Fibroblast of lung (primary cell): ENCODE measurements around the gene PKD1L1. TPM values are rescaled to one million over a fixed set of nuclear protein-coding genes. Genes with fewer than 3 reads are reported as not detected.

Source experiments
- DNase-seq, 2 donors: peaks; one replicate each; pipeline versions ENCODE4 v3.0.0 to v3.0.0-alpha.2; 2010; ENCODE audit warnings: low read depth in 2 of 2
- H2AFZ ChIP-seq: 2 replicates; pipeline ENCODE4 v1.5.1; 2012; ENCODE audit warnings: low read length, control low read depth, inconsistent platforms
- H3K27ac ChIP-seq: 2 replicates; pipeline ENCODE4 v1.5.1; 2011; ENCODE audit warnings: low read length, control low read depth; ENCODE audit not compliant: insufficient read depth
- H3K27me3 ChIP-seq: 2 replicates; pipeline ENCODE4 v1.5.1; 2011; ENCODE audit warnings: mild to moderate bottlenecking, low read length; ENCODE audit not compliant: control insufficient read depth, insufficient read depth
- H3K36me3 ChIP-seq: 2 replicates; pipeline ENCODE4 v1.5.1; 2011; ENCODE audit warnings: low read length; ENCODE audit not compliant: control insufficient read depth, insufficient read depth
- H3K4me1 ChIP-seq: 2 replicates; pipeline ENCODE4 v1.5.1; 2011; ENCODE audit warnings: low read length; ENCODE audit not compliant: control insufficient read depth, insufficient read depth; ENCODE audit errors: extremely low read depth
- H3K4me2 ChIP-seq: 2 replicates; pipeline ENCODE4 v1.5.1; 2011; ENCODE audit warnings: low read length, control low read depth; ENCODE audit not compliant: insufficient read depth; ENCODE audit errors: extremely low read depth
- H3K4me3 ChIP-seq, 4 experiments: fragments of 200-600 bp in 1 of 4; sonication (generic) in 1 of 4; replicated peaks in 1 of 4; 2 replicates each; pipeline ENCODE4 v1.5.1; 2011 to 2016; ENCODE audit warnings: low read length in 4 of 4, low read depth in 3 of 4, mild to moderate bottlenecking in 3 of 4, control low read depth in 2 of 4, inconsistent platforms in 1 of 4, mixed read lengths in 1 of 4; ENCODE audit not compliant: insufficient read depth in 1 of 4; ENCODE audit errors: control extremely low read depth in 1 of 4
- H3K79me2 ChIP-seq: 2 replicates; pipeline ENCODE4 v1.5.1; 2012; ENCODE audit warnings: mild to moderate bottlenecking, low read length, inconsistent platforms; ENCODE audit not compliant: control insufficient read depth, insufficient read depth
- H3K9ac ChIP-seq: 2 replicates; pipeline ENCODE4 v1.5.1; 2011; ENCODE audit warnings: mild to moderate bottlenecking, low read length, control low read depth; ENCODE audit not compliant: insufficient read depth
- H3K9me3 ChIP-seq: 2 replicates; pipeline ENCODE4 v1.5.1; 2012; ENCODE audit warnings: low read depth, low read length; ENCODE audit not compliant: control insufficient read depth, insufficient read depth
- H4K20me1 ChIP-seq: 2 replicates; pipeline ENCODE4 v1.5.1; 2011; ENCODE audit warnings: low read length; ENCODE audit not compliant: control insufficient read depth, insufficient read depth; ENCODE audit errors: extremely low read depth
- EZH2 ChIP-seq: IDR thresholded peaks from 2 replicates; pipeline ENCODE4 v1.5.1; 2012; ENCODE audit warnings: low read length, control low read depth, mild to moderate bottlenecking; ENCODE audit errors: missing control alignments
- polyA plus RNA-seq, 2 donors: library from polyadenylated mRNA; depleted of rRNA in 1 of 2; stranded (reverse) in 1 of 2; unstranded in 1 of 2; fragments of >200 nt; gene quantifications; 2 replicates each; pipeline ENCODE4 v1.2.1, GENCODE V29; 2011 to 2012; ENCODE audit warnings: missing spikeins in 1 of 2
- total RNA-seq: library from RNA; depleted of rRNA; stranded (reverse); fragments of >200 nt; gene quantifications from 2 replicates; pipeline ENCODE4 v1.2.1, GENCODE V29; 2014
- TF ChIP-seq, protein P1 (sequence below), 2 donors: IDR thresholded peaks in 1 of 2; conservative IDR thresholded peaks in 1 of 2; 1 replicate in 1 of 2; 2 replicates in 1 of 2; pipeline ENCODE4 v1.5.1; 2011 to 2012; ENCODE audit warnings: low read length in 2 of 2, control low read depth in 1 of 2, inconsistent platforms in 1 of 2, low read depth in 1 of 2, mild to moderate bottlenecking in 1 of 2

Gene PKD1L1
- total and polyA plus RNA-seq, 2 donors (not counting 1 experiment from before 2014, with no cell fraction given): under 0.01 to 0.12 TPM

DNA sequence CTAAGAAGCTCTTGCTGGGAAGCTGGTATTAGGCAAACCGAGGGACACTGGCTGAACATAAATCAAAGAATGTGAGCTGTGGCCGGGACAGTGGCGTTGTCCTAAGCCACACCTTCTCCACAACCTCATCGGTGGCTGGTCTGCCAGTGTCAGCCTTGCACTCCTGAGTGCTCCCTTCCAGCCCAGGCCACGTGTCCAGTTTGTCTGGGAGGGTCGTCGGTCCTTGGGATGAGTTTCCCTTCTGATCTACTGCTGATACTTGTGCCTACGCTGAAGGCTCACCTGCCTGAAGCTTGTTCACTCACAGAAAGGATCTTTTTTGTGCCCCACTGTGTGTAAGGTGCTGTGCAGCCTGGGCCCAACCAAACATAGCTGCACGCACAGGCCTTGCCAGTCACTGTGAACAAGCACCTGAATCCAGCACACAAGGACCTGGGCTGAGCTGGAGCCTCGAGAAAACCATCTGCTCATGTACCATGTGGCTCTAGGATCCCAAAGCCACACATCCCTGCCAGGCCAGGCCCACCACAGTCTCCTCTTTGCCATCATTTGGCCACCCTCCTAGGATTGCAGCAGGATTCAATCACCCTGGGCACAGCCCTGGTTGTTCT is 116.1 kb downstream of the PKD1L1 start:
- peaks cover 5% of the 10 kb centered on the region for H3K27me3 ChIP-seq
- no peaks in the 10 kb centered on the region for H3K9me3 ChIP-seq
- TF ChIP-seq EZH2: no peak
- TF ChIP-seq, protein P1, sequence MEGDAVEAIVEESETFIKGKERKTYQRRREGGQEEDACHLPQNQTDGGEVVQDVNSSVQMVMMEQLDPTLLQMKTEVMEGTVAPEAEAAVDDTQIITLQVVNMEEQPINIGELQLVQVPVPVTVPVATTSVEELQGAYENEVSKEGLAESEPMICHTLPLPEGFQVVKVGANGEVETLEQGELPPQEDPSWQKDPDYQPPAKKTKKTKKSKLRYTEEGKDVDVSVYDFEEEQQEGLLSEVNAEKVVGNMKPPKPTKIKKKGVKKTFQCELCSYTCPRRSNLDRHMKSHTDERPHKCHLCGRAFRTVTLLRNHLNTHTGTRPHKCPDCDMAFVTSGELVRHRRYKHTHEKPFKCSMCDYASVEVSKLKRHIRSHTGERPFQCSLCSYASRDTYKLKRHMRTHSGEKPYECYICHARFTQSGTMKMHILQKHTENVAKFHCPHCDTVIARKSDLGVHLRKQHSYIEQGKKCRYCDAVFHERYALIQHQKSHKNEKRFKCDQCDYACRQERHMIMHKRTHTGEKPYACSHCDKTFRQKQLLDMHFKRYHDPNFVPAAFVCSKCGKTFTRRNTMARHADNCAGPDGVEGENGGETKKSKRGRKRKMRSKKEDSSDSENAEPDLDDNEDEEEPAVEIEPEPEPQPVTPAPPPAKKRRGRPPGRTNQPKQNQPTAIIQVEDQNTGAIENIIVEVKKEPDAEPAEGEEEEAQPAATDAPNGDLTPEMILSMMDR (conservative IDR thresholded peaks at IDR 0.05 in 1 of 2, IDR thresholded peaks at IDR 0.05 in 1 of 2; ENCODE audit: low read depth in 1 of 2, low read length in 2 of 2): no peak
- H3K36me3 ChIP-seq: no peaks in the 10 kb centered on the region
- H2AFZ ChIP-seq: no peak overlapping the region
- no peak overlapping the region for H3K4me2 ChIP-seq
- H3K27ac ChIP-seq: no peak overlapping the region
- no peak overlapping the region for H3K4me3 ChIP-seq
- H4K20me1 ChIP-seq: no peaks in the 10 kb centered on the region
- DNase-seq: no peak
- H3K79me2 ChIP-seq: no peaks in the 10 kb centered on the region
- no peak overlapping the region for H3K9ac ChIP-seq
- H3K4me1 ChIP-seq: no peaks in the 10 kb centered on the region

DNA sequence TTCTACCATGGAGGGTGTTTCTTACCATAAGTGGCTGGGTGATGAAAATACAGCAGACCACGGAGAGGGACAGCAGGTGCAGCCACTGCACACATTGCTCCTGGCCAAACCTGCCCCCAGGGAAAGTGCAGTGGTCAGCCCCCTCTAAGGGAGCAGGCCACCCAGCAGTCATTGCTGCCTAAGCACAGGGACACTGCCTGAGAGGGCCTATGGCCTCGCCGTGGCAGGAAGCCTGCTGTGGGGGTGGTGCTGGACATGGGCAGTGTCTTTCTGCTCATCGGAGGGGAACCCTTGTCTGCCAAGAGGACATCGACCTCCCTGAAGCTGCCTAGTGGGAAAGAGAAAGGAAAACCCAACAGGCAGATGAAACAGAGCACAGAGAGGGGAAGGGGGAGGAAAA is 118.3 kb downstream of the PKD1L1 start:
- Histone ChIP-seq H2AFZ (no peak overlapping the region), H3K4me1 (no peaks in the 10 kb centered on the region), H3K27ac (no peak overlapping the region), H3K79me2 (no peaks in the 10 kb centered on the region), H3K9ac (no peak overlapping the region), H4K20me1 (no peaks in the 10 kb centered on the region), H3K9me3 (no peaks in the 10 kb centered on the region), H3K4me2 (no peak overlapping the region), H3K27me3 (peaks cover 2% of the 10 kb centered on the region), H3K36me3 (no peaks in the 10 kb centered on the region), H3K4me3 (no peak overlapping the region)
- TF ChIP-seq EZH2: no peak
- TF ChIP-seq, protein P1 (conservative IDR thresholded peaks at IDR 0.05 in 1 of 2, IDR thresholded peaks at IDR 0.05 in 1 of 2; ENCODE audit: low read depth in 1 of 2, low read length in 2 of 2): no peak
- DNase-seq: no peak

DNA sequence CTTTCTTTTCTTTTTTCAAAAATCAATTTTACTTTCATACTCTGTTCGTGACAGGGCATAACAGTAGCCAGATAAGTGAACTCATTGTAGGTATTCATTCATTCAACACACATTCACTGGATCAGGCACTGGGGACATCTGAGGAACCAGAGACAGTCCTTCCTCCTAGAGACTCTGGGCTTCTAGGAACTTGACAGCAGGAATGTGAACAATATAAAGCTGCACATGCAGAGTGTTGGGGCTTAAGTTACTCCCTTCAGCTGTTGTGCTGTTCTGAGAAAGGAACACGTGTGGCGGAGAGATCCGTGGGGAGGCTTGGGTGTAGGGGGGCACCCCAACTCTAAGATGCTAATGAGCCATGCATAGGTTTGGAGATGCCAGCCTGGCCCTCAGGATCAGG is 120.4 kb downstream of the PKD1L1 start:
- Histone ChIP-seq H3K27ac (no peak overlapping the region), H4K20me1 (no peaks in the 10 kb centered on the region), H3K4me1 (no peaks in the 10 kb centered on the region), H3K36me3 (no peaks in the 10 kb centered on the region), H3K4me2 (no peak overlapping the region), H3K9me3 (no peaks in the 10 kb centered on the region), H3K4me3 (no peak overlapping the region), H3K27me3 (peaks cover 2% of the 10 kb centered on the region), H3K9ac (no peak overlapping the region), H3K79me2 (no peaks in the 10 kb centered on the region), H2AFZ (no peak overlapping the region)
- TF ChIP-seq EZH2: no peak
- TF ChIP-seq, protein P1 (conservative IDR thresholded peaks at IDR 0.05 in 1 of 2, IDR thresholded peaks at IDR 0.05 in 1 of 2; ENCODE audit: low read depth in 1 of 2, low read length in 2 of 2): no peak
- no peak for DNase-seq
